SK-N-SH treated with all-trans-retinoic acid at 6 μM for 48 hours (cell line): ENCODE measurements around the gene BRF1.

Source experiments
- CREB5 ChIP-seq: fragments of 250-450 bp; sonication (Bioruptor Pico); IDR thresholded peaks from 2 replicates; pipeline ENCODE4 v1.5.1; 2020; ENCODE audit warnings: low read depth, mild to moderate bottlenecking, moderate library complexity
- ESRRG ChIP-seq: fragments of 250-450 bp; sonication (Bioruptor Pico); IDR thresholded peaks from 2 replicates; pipeline ENCODE4 v1.6.1; 2021; ENCODE audit warnings: mild to moderate bottlenecking
- OSR1 ChIP-seq: fragments of 250-450 bp; sonication (Bioruptor Pico); IDR thresholded peaks from 2 replicates; pipeline ENCODE4 v1.8.0; 2022; ENCODE audit warnings: moderate library complexity, mild to moderate bottlenecking, inconsistent platforms
- POU6F1 ChIP-seq: fragments of 250-450 bp; sonication (Bioruptor Pico); IDR thresholded peaks from 2 replicates; pipeline ENCODE4 v1.8.0; 2021; ENCODE audit warnings: low read depth, mild to moderate bottlenecking, moderate library complexity, borderline replicate concordance
- RARB ChIP-seq: fragments of 250-450 bp; sonication (Bioruptor Pico); IDR thresholded peaks from 2 replicates; pipeline ENCODE4 v1.8.0; 2021; ENCODE audit warnings: mild to moderate bottlenecking, moderate library complexity
- SNAI2 ChIP-seq: fragments of 250-450 bp; sonication (Bioruptor Pico); IDR thresholded peaks from 2 replicates; pipeline ENCODE4 v1.5.0; 2020; ENCODE audit warnings: mild to moderate bottlenecking, moderate library complexity
- TCF4 ChIP-seq: fragments of 250-450 bp; sonication (Bioruptor Pico); IDR thresholded peaks from 2 replicates; pipeline ENCODE4 v1.8.0; 2021; ENCODE audit warnings: mild to moderate bottlenecking, moderate library complexity, borderline replicate concordance
- TOX ChIP-seq: fragments of 250-450 bp; sonication (Bioruptor Pico); IDR thresholded peaks from 2 replicates; pipeline ENCODE4 v1.8.0; 2021; ENCODE audit warnings: mild to moderate bottlenecking, moderate library complexity, borderline replicate concordance
- ZC3H10 ChIP-seq: fragments of 250-450 bp; sonication (Bioruptor Pico); IDR thresholded peaks from 2 replicates; pipeline ENCODE4 v1.5.1; 2021; ENCODE audit warnings: mild to moderate bottlenecking, moderate library complexity
- ZFP3 ChIP-seq: fragments of 250-450 bp; sonication (Bioruptor Pico); IDR thresholded peaks from 2 replicates; pipeline ENCODE4 v1.5.0; 2020; ENCODE audit warnings: mild to moderate bottlenecking, moderate library complexity
- ZFP30 ChIP-seq: fragments of 450-650 bp; formaldehyde crosslinking; IDR thresholded peaks from 2 replicates; pipeline ENCODE4 v1.5.0; 2022; ENCODE audit warnings: mild to moderate bottlenecking, moderate library complexity
- ZNF565 ChIP-seq: fragments of 450-650 bp; formaldehyde crosslinking; conservative IDR thresholded peaks from 2 replicates; pipeline ENCODE4 v1.5.0; 2020; ENCODE audit warnings: low read depth, mild to moderate bottlenecking, moderate library complexity

GRCh38 chr14:105220699-105221597, 79.9 kb downstream of the BRF1 start:
- no peak for TF ChIP-seq TCF4 (CRISPR knock-in tag)
- no peak for TF ChIP-seq SNAI2 (CRISPR knock-in tag)
- no peak for TF ChIP-seq TOX (CRISPR knock-in tag)
- TF ChIP-seq ZFP30 (CRISPR knock-in tag): no peak
- no peak for TF ChIP-seq RARB
- no peak for TF ChIP-seq ZFP3
- TF ChIP-seq CREB5 (CRISPR knock-in tag): no peak
- TF ChIP-seq POU6F1 (CRISPR knock-in tag): no peak
- no peak for TF ChIP-seq ESRRG (CRISPR knock-in tag)
- no peak for TF ChIP-seq OSR1 (CRISPR knock-in tag)
- TF ChIP-seq ZC3H10 (CRISPR knock-in tag): no peak
- no peak for TF ChIP-seq ZNF565
